Measurements from ENCODE around the gene KRTAP4-11.
A peak's percentile ranks its signal among the peaks of the same experiment; 100 is the strongest.
"Not testable (repeated sequence)": the region's sequence is repeated elsewhere in the genome, so short reads cannot be mapped to it uniquely, and the experiment has no call there.

Gene KRTAP4-11

DNA sequence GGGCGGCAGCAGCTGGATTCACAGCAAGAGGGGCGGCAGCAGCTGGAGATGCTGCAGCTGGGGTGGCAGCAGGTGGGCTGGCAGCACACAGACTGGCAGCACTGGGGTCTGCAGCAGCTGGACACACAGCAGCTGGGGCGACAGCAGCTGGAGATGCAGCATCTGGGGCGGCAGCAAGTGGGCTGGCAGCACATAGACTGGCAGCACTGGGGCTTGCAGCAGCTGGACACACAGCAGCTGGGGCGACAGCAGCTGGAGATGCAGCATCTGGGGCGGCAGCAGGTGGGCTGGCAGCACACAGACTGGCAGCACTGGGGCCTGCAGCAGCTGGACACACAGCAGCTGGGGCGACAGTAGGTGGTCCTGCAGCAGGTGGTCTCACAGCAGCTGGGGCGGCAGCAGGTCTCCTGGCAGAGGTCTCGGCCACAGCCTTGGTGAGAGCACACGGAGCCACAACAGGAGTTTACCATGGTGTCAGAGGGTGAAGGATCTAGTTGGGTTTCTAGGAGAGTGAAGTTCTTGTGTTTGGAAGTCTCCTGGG lies at the start of gene KRTAP4-11:
Gene KRTAP4-11 (minus strand): TSS at position 528 of the 541 bp plus-strand sequence. CDS start 58 bp downstream, at position 470.
- H3K9me3 Mint-ChIP-seq; H3K36me3 Mint-ChIP-seq; ATAC-seq (ENCODE audit: low read depth); DNase-seq (ENCODE audit: low spot score in 2 of 2); H3K27me3 Mint-ChIP-seq; H3K4me3 Mint-ChIP-seq: not testable (repeated sequence)
- Mint-ChIP-seq H3K27ac (peak within 1 kb of the TSS; percentile 29), H3K4me1 (peaks cover 24% of the 10 kb centered on the region)

DNA sequence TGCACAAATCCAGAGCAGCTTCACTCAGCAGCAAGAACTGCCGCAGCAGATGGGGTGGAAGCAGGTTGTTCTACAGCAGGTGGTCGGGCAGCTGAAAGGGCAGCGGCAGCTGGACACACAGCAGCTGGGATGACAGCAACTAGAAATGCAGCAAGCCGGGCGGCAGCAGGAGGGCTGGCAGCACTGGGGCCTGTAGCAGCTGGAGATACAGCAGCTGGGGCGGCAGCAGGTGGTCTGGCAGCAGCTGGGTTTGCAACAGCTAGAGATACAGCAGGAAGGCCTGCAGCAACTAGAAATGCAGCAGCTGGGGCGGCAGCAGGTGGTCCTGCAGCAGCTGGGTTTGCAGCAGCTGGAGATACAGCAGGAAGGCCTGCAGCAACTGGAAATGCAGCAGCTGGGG lies 49.4 kb upstream of the KRTAP4-11 start:
- H3K4me3 Mint-ChIP-seq, result no peak overlapping the region

DNA sequence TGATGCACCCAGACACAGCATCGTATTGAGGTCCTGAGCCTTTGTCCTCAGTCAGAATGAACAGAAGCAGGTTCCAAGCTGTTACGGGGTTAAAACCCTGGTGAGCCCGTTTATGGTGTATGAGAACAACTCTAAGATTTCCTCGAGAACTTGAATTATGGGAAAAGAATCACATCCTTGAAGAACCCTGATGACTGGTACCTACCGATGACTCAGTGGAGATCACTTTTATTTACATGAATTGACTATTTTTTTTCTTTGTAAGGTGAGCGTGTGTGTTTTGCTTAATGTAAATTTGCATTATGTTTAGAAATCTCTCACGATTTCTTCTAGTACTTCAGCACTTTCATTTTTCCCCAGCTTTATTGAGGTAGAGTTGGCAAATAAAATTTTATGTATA lies 45.7 kb upstream of the KRTAP4-11 start:
- peaks cover 7% of the 10 kb centered on the region for H3K27me3 Mint-ChIP-seq
- DNase-seq (ENCODE audit: low spot score in 2 of 2), result no peak

More for the DNA sequence above, 49.4 kb upstream of the KRTAP4-11 start:
- no peak overlapping the region for H3K27ac Mint-ChIP-seq
- no peaks in the 10 kb centered on the region for H3K9me3 Mint-ChIP-seq
- no peaks in the 10 kb centered on the region for H3K36me3 Mint-ChIP-seq
- H3K4me1 Mint-ChIP-seq, result peaks cover 2% of the 10 kb centered on the region
- no peak for DNase-seq (ENCODE audit: low spot score in 2 of 2)
- no peak for ATAC-seq (ENCODE audit: low read depth)
- H3K27me3 Mint-ChIP-seq, result peaks cover 6% of the 10 kb centered on the region

DNA sequence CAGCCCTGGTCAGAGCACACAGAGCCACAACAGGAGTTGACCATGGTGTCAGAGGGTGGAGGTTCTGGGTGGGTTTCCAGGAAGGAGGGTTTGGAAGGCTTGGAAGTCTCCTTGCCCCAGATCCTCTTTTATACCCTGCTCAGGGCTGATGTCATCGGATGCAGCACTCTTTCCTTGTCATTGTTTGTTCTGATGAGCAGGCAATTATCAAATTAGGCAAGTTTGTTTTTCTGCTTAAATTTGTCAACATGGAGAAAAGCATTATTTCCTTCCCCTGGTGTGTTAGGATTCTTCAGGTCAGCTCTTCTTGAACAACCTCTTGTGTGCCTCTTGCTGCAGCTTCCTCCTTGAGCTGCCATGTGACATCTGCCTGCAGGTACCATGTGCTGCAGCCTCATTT lies 42.5 kb upstream of the KRTAP4-11 start, which contains the start of gene KRTAP4-4:
Gene KRTAP4-4 (minus strand): TSS at position 101 of the 400 bp plus-strand sequence. CDS start 57 bp downstream, at position 44.
- Mint-ChIP-seq H3K4me3 (no peak within 1 kb of the TSS), H3K27ac (no peak within 1 kb of the TSS), H3K4me1 (no peaks in the 10 kb centered on the region), H3K36me3 (no peaks in the 10 kb centered on the region), H3K9me3 (no peaks in the 10 kb centered on the region), H3K27me3 (peaks cover 16% of the 10 kb centered on the region)
- ATAC-seq (ENCODE audit: low read depth) (no peak), DNase-seq (ENCODE audit: low spot score in 2 of 2) (no peak)

More for the DNA sequence above, 45.7 kb upstream of the KRTAP4-11 start:
- no peaks in the 10 kb centered on the region for H3K9me3 Mint-ChIP-seq
- H3K27ac Mint-ChIP-seq, result no peak overlapping the region
- H3K36me3 Mint-ChIP-seq, result no peaks in the 10 kb centered on the region
- no peak overlapping the region for H3K4me3 Mint-ChIP-seq
- ATAC-seq (ENCODE audit: low read depth), result no peak
- H3K4me1 Mint-ChIP-seq, result no peaks in the 10 kb centered on the region

DNA sequence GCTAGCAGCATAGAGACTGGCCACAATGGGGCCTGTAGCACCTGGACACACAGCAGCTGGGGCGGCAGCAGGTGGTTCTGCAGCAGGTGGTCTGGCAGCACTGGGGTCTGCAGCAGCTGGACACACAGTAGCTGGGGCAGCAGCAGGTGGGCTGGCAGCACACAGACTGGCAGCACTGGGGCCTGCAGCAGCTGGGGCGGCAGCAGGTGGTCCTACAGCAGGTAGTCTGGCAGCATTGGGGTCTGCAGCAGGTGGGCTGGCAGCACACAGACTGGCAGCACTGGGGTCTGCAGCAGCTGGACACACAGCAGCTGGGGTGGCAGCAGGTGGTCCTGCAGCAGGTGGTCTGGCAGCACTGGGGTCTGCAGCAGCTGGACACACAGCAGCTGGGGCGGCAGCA lies 42.0 kb upstream of the KRTAP4-11 start:
- not testable (repeated sequence) for DNase-seq (ENCODE audit: low spot score in 2 of 2); H3K9me3 Mint-ChIP-seq; H3K4me3 Mint-ChIP-seq; ATAC-seq (ENCODE audit: low read depth); H3K36me3 Mint-ChIP-seq; H3K27ac Mint-ChIP-seq; H3K4me1 Mint-ChIP-seq
- peaks cover 16% of the 10 kb centered on the region for H3K27me3 Mint-ChIP-seq

DNA sequence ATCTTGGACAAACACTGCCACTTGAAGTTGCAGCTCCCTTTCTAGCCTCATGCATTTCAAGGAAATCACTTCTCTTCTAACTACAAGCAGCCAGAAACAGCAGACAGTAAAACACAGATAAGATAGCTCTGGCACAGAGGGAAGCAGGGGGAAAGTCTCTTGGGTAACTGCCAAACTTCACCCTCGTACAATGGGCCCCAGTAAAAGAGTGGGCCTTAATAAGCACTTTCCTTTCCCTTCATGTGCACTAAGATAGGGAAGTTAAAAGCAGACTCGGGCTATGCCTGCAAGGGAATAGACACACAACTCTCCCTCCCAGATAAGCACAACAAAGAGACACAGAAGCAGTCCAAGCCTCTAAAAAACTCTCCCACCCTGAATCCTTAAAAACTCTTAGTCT lies 35.7 kb upstream of the KRTAP4-11 start:
- Mint-ChIP-seq H3K9me3 (no peaks in the 10 kb centered on the region), H3K4me1 (peaks cover 3% of the 10 kb centered on the region), H3K27me3 (peaks cover 14% of the 10 kb centered on the region), H3K4me3 (no peak overlapping the region), H3K36me3 (no peaks in the 10 kb centered on the region), H3K27ac (no peak overlapping the region)
- DNase-seq (ENCODE audit: low spot score in 2 of 2), result no peak
- no peak for ATAC-seq (ENCODE audit: low read depth)

DNA sequence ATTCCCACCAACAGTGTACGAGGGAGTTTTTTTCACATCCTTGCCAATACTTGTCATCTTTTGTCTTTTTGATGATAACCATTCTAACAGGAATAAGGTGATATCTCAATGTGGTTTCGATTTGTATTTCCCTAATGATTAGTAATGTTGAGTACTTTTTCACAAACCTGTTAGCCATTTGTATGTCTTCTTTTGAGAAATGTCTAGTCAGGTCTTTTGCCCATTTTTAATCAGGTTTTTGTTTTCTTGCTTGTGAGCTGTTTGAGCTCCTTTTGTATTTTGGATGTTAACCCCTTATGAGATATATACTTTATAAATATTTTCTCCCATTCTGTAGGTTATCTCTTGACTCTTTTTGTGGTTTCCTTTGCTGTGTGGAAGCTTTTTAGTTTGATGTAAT lies 33.4 kb upstream of the KRTAP4-11 start:
- H3K27me3 Mint-ChIP-seq, result peaks cover 8% of the 10 kb centered on the region
- H3K9me3 Mint-ChIP-seq, result peaks cover 2% of the 10 kb centered on the region
- DNase-seq (ENCODE audit: low spot score in 2 of 2) (no peak), ATAC-seq (ENCODE audit: low read depth) (no peak)
- peaks cover 3% of the 10 kb centered on the region for H3K4me1 Mint-ChIP-seq
- no peak overlapping the region for H3K4me3 Mint-ChIP-seq
- H3K27ac Mint-ChIP-seq, result no peak overlapping the region
- no peaks in the 10 kb centered on the region for H3K36me3 Mint-ChIP-seq

DNA sequence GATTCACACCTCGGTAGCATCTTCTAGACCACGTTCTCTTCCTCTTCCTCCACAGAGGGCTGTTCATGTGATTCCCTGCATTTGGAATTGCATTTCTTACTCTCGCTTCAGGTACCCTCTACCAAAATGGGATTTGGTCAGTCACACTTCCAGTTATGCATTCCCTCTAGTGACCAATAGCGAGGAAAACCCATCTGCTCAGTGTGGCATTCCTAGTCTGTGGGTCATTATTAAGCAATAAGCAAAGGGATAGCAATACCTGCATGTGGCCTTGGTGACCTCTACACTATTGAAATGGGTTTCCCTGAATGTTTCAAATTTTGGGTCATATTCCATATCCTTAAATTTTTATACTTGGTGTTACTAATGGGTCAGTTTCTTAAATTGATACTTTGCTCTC lies 31.9 kb upstream of the KRTAP4-11 start:
- Mint-ChIP-seq H3K27me3 (peaks cover 9% of the 10 kb centered on the region), H3K27ac (no peak overlapping the region), H3K9me3 (peaks cover 3% of the 10 kb centered on the region), H3K36me3 (no peaks in the 10 kb centered on the region), H3K4me3 (no peak overlapping the region), H3K4me1 (peaks cover 3% of the 10 kb centered on the region)
- ATAC-seq (ENCODE audit: low read depth), result no peak
- no peak for DNase-seq (ENCODE audit: low spot score in 2 of 2)

DNA sequence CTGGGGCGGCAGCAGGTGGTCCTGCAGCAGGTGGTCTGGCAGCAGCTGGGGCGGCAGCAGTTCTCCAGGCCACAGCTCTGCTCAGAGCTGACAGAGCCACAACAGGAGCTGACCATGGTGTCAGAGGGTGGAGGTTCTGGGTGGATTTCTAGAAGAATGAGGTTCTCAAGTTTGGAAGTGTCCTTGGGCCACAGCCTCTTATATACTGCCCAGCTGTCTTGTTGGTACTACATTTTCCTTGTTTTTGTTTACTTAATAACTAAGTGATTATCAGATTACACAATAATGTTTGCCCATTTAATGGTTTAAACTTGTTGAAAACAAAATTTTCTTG lies 31.4 kb upstream of the KRTAP4-11 start, which contains the start of gene KRTAP4-5:
Gene KRTAP4-5 (minus strand): TSS at position 174 of the 334 bp plus-strand sequence. CDS start 58 bp downstream, at position 116.
- peaks cover 4% of the 10 kb centered on the region for H3K9me3 Mint-ChIP-seq

DNA sequence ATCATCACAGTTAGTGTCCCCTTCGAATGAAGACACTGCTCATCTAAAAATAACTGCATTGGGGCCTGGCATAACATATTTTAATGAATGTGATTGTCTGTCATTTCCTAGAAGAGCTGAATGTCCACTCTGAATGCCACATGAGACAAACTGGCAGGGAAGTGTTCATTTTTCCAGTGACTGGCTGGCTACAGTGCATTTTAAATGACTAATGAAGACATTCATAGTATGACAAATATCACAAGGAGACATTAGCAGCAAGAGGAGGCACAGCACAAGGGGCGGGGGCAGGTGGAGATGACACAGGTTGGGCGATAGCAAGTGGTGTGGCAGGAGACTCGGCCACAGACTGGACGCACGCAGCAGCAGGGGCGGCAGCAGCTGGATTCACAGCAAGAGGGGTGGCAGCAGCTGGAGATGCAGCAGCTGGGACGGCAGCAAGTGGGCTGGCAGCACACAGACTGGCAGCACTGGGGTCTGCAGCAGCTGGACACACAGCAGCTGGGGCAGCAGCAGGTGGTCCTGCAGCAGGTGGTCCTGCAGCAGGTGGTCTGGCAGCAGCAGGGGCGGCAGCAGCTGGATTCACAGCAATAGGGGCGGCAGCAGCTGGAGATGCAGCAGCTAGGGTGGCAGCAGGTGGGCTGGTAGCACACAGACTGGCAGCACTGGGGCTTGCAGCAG lies 30.9 kb upstream of the KRTAP4-11 start:
- not testable (repeated sequence) for H3K36me3 Mint-ChIP-seq; H3K4me3 Mint-ChIP-seq; ATAC-seq (ENCODE audit: low read depth); H3K27ac Mint-ChIP-seq; H3K27me3 Mint-ChIP-seq; H3K9me3 Mint-ChIP-seq; H3K4me1 Mint-ChIP-seq; DNase-seq (ENCODE audit: low spot score in 2 of 2)

More for the DNA sequence above, 31.4 kb upstream of the KRTAP4-11 start, which contains the start of gene KRTAP4-5:
- Mint-ChIP-seq H3K36me3 (no peaks in the 10 kb centered on the region), H3K4me3 (no peak within 1 kb of the TSS), H3K27me3 (peaks cover 9% of the 10 kb centered on the region), H3K27ac (no peak within 1 kb of the TSS), H3K4me1 (peaks cover 3% of the 10 kb centered on the region)
- DNase-seq (ENCODE audit: low spot score in 2 of 2), result no peak
- ATAC-seq (ENCODE audit: low read depth), result no peak

DNA sequence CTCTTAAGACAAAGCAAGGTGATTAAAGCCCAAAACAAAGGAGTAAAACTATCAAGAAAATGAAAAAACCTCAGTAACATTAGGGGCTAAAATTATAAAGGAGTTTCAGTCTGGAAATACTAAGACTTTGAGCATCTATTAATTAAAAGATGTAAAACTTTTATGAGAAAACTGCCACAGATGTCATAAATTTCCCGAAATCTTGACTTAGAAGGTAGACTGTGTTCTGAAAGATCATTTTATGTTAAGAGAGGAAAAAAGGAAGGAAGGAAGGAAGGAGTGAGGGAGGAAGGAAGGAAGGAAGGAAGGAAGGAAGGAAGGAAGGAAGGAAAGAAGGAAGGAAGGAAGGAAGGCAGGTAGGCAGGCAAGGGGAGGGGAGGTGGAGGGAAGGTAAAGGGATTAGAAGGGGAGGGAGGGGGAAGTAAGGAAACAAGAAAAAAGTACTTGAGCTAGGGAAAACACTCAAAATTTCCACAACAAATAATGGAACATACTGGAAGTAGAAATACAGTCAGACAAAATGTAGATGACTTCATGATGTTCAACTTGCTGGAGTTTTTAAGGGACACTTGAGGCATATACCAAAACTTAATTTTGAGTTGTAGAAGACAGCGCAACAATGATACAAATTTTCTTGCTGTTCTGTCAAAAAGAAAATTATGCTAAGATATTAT lies 29.5 kb upstream of the KRTAP4-11 start:
- H3K9me3 Mint-ChIP-seq, result peaks cover 11% of the 10 kb centered on the region
- peaks cover 9% of the 10 kb centered on the region for H3K27me3 Mint-ChIP-seq
- H3K27ac Mint-ChIP-seq, result no peak overlapping the region
- peaks cover 7% of the 10 kb centered on the region for H3K36me3 Mint-ChIP-seq
- H3K4me3 Mint-ChIP-seq, result no peak overlapping the region
- ATAC-seq (ENCODE audit: low read depth), result no peak
- H3K4me1 Mint-ChIP-seq, result peaks cover 3% of the 10 kb centered on the region
- no peak for DNase-seq (ENCODE audit: low spot score in 2 of 2)

DNA sequence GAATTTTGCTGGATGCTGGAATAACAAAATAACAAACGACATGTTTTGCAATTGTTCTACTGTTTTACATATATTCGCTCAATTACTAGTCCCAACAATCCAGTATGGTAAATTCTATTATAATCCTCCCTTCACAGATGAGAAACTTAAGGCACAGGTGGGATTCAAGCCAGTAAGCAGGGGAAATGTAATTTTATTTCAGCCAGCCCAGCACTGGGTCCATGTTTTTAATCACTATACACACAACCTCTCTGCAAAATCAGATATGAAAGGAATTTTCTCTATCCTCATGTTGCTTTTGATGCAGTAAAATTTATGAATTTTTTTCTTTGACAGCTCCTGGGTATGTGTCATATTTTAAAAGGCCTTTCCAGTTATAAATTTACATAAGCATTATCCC lies 27.1 kb upstream of the KRTAP4-11 start:
- Mint-ChIP-seq H3K27me3 (peaks cover 13% of the 10 kb centered on the region), H3K4me3 (no peak overlapping the region), H3K9me3 (peaks cover 15% of the 10 kb centered on the region), H3K27ac (no peak overlapping the region), H3K36me3 (peaks cover 10% of the 10 kb centered on the region), H3K4me1 (peaks cover 3% of the 10 kb centered on the region)
- no peak for DNase-seq (ENCODE audit: low spot score in 2 of 2)
- no peak for ATAC-seq (ENCODE audit: low read depth)

DNA sequence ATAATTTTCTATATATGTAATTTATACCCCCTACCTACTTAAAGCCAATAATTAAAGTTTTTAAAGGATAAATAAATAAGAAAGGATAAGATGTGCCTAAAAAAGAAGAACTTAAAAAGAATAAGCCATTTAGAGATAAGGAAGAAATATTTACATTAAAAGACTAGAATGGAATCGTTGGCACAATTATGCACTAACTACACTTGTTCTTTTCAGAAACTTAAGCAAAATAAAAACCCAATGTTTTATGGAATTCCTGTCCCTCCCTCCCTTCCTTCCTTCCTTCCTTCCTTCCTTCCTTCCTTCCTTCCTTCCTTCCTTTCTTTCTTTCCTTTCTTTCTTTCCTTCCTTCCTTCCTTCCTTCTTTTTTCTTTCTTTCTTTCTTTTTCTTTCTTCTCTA lies 26.7 kb upstream of the KRTAP4-11 start:
- H3K27ac Mint-ChIP-seq, result no peak overlapping the region
- H3K4me3 Mint-ChIP-seq, result no peak overlapping the region
- DNase-seq (ENCODE audit: low spot score in 2 of 2), result no peak
- H3K36me3 Mint-ChIP-seq, result peaks cover 10% of the 10 kb centered on the region
- ATAC-seq (ENCODE audit: low read depth), result no peak
- H3K9me3 Mint-ChIP-seq, result peaks cover 15% of the 10 kb centered on the region
- H3K4me1 Mint-ChIP-seq, result peaks cover 3% of the 10 kb centered on the region
- H3K27me3 Mint-ChIP-seq, result peaks cover 13% of the 10 kb centered on the region

DNA sequence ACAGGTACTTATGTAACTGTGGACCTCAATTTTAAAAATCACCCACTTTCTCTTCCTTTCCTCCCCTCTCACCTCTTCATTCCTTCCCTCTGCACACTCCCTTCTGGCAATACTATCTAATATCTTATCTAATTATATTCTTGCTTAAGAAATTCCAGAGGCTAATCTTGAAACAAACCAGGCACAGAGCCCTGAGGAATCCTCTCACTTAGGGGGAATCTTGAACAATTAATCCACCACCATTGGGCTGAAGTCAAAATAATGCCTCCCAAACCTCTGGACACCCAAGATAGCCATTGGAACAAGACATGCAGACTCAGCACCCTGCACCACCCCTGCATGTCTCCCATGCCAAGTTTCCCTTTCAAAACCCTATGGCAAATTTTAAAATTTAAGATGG lies 23.2 kb upstream of the KRTAP4-11 start:
- ATAC-seq (ENCODE audit: low read depth) (no peak), DNase-seq (ENCODE audit: low spot score in 2 of 2) (no peak)
- Mint-ChIP-seq H3K36me3 (peaks cover 17% of the 10 kb centered on the region), H3K27ac (no peak overlapping the region), H3K4me1 (no peaks in the 10 kb centered on the region), H3K27me3 (peaks cover 15% of the 10 kb centered on the region), H3K9me3 (peaks cover 27% of the 10 kb centered on the region), H3K4me3 (no peak overlapping the region)

Data from memory B cell (primary cell).